Measurements from ENCODE around the gene MYOG. TPM values are rescaled to one million over a fixed set of nuclear protein-coding genes. Genes with fewer than 3 reads are reported as not detected.

The MYOG gene
- total and polyA plus RNA-seq, 2 of the 13 experiments (the other 11 are each of a cell fraction or from before 2014, with no cell fraction given), result not detected

- intact Hi-C loops (cut with micrococcal nuclease; ENCODE audit: unreplicated experiment) (no loop called here), in situ Hi-C loops (cut with HindIII; ENCODE audit: extremely low pct_ligation_motif_present, low pct_unique_long_range_greater_than_20kb) (no loop called here)
- DNase-seq (ENCODE audit: low spot score) (no peak), ATAC-seq (no peak), FAIRE-seq (no peak)
- peaks cover 0 to 13% of the 10 kb centered on the region in 2 experiments; a peak in 3 of 5 replicates for H3K27me3 ChIP-seq (ENCODE audit: control insufficient read depth in 1 of 2, insufficient read depth in 2 of 2, low read length in 2 of 2)
- H3K79me2 ChIP-seq (ENCODE audit: insufficient read depth, low read length), result no peaks in the 10 kb centered on the region
- BruUV-seq (replicated peaks), result no TSS peak
- no peaks in the 10 kb centered on the region for H3K9me3 ChIP-seq (ENCODE audit: low read length)
- CTCF ChIA-PET (ENCODE audit: low intra/inter-chr PET ratio, low total read pairs), result no interaction called here
- H3K4me2 ChIP-seq (ENCODE audit: low read depth, low read length), result no peak overlapping the region
- H3K36me3 ChIP-seq (replicated peaks in 1 of 2; ENCODE audit: control insufficient read depth in 1 of 2, insufficient read depth in 2 of 2, low read length in 2 of 2), result no peaks in the 10 kb centered on the region
- POLR2A ChIA-PET, result no interaction called here
- H2AFZ ChIP-seq (ENCODE audit: low read length), result no peak overlapping the region
- H4K20me1 ChIP-seq (ENCODE audit: insufficient read depth, low read length), result no peaks in the 10 kb centered on the region
- WGBS (ENCODE audit: low lambda C conversion rate), result 0% methylated on average over 2 of the region's 2 CpGs
- H3K4me3 ChIP-seq (replicated peaks in 1 of 3; ENCODE audit: insufficient read depth in 1 of 3, low read depth in 2 of 3, low read length in 3 of 3), result no peak overlapping the region
- no peak overlapping the region for H3K9ac ChIP-seq (ENCODE audit: insufficient read depth, low read depth, low read length)
- H3K27ac ChIP-seq (ENCODE audit: extremely low read length, insufficient read depth, low read length), result no peak overlapping the region
- no peaks in the 10 kb centered on the region for H3K4me1 ChIP-seq (ENCODE audit: insufficient read depth, low read length)
- TF ChIP-seq ZBED4 (CRISPR knock-in tag; IDR thresholded peaks at IDR 0.05; ENCODE audit: borderline replicate concordance), result no peak
- TF ChIP-seq CSRNP2 (CRISPR knock-in tag; conservative IDR thresholded peaks at IDR 0.05; ENCODE audit: low read depth), result no peak
- no peak for TF ChIP-seq ZNF782 (CRISPR knock-in tag; IDR thresholded peaks at IDR 0.05; ENCODE audit: borderline replicate concordance)
- TF ChIP-seq AKNA (CRISPR knock-in tag; IDR thresholded peaks at IDR 0.05; ENCODE audit: borderline replicate concordance), result no peak
- no peak for TF ChIP-seq MLXIP (CRISPR knock-in tag; IDR thresholded peaks at IDR 0.05; ENCODE audit: borderline replicate concordance)
These were observed 26.7 kb upstream of the MYOG start for GRCh38 chr1:203112475-203112874.
